ENCODE data around the gene SRSF2. TPM values are rescaled to one million over a fixed set of nuclear protein-coding genes. Genes with fewer than 3 reads are reported as not detected.
"Not testable (repeated sequence)": the region's sequence is repeated elsewhere in the genome, so short reads cannot be mapped to it uniquely, and the experiment has no call there.

SRSF2 gene
- total RNA-seq, 2 experiments from 2014 or later = 578 to 586 TPM

DNA sequence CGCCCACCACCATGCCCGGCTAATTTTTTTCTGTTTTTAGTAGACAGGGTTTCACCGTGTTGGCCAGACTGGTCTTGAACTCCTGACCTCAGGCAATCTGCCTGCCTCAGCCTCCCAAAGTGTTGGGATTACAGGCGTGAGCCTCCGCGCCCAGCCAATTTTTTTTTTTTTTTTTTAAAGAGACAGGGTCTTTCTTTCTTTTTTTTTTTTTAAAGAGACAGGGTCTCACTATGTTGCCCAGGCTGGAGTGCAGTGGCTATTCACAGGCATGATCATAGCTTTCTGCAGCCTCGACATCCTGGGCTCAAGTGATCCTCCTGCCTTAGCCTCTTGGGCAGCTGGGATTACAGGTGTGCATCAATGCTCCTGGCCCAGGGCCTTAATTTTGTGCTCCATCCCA, 24.8 kb downstream of the SRSF2 start:
- POLR2A ChIA-PET = interaction anchor here (0.9 kb wide), 1 partner anchor 154 kb away, joined by 3 read pairs; no protein-coding TSS in a partner anchor
- CTCF ChIA-PET = interaction anchor here (0.8 to 1.4 kb wide), 2 partner anchors 155 to 190 kb away, joined by 3 to 4 read pairs; no protein-coding TSS in a partner anchor

DNA sequence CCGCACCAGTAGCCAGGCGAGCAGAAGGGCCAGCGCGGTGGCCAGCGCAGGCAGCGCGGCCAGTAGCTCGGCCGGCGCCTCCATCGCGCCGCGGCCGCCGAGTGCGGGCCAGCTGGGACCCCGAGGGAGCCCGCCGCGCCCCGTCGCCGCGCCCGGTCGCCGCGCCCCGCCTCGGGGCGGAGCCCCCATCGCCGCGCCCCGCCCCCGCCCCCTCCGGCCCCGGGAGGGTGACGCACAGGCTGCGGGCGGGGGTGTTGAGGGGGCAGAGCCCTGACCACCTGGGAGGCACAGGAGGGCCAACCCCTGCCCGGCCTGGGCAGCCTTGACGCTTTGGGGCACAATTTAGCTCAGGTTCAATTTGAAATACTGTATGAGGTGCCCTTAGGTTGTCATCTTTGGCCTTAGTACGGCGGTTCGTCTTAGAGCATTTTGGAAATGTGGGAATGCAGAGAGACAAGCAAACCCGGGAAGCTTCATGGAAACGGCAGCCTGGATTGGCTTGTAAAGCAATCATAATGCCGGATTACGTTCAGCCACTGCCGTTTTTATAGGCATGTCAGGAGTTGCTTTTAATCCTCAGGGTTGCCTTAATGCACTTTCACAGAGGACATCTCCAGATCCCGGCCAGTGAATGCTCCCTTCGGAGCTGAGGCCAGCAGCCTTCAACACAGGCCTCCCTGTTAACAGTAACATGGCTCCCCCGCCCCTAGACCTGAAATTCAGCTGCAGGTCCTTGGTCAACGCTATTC, 26.1 kb downstream of the SRSF2 start, which contains the start of gene MXRA7:
TSS of gene MXRA7 (minus strand) at position 103 of the 749 bp plus-strand sequence. CDS start at position 84, 19 bp downstream.
- POLR2A ChIA-PET = no interaction called here
- CTCF ChIA-PET = interaction anchor here (0.7 to 1.4 kb wide), 5 partner anchors 20 to 153 kb away, joined by 3 to 4 read pairs (median 3); no protein-coding TSS in a partner anchor

DNA sequence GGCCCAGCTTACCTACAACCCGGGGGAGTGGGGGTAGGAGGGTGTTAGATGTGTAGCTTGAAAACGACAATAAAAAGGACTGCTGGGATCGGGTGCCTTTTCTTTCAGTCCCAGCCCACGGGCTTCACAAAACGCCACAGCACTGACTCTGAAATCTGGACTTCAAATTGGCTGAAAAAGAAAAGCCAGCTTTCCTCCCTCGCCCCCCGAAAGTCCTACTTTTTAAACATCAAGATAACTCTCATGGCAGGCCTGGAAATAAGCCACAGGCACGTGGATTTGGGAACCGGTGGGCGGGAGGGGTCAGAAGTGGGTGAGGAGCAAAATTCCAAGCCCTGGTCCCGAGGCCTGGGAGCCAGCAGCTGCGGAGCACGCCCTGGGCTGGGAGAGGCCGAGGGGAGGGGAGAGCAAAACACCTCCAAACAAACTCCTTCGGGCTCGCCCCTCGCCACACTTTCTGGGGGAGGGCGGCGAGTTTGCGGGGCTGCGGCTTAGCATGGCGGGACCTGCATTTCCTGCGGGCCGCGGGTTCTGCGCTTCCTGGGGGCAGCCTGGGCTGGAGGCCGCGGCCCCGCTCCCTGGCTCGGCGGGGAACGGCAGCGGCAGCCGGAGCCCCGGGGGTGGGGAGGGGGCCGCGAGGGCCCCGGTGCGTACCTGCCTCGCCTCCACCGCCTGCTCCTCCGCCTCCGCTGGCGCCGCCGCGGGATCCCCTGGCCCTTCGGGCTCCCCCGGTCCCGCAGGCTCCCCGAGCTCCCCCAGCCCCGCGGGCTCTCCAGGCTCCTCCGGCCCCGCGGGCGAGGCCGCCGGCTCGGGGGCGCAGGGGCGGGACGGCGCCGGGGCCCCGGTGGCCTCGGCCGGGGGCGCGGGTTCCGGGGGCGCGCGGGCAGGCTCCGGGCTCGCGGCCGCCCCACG, 26.9 kb downstream of the SRSF2 start:
- POLR2A ChIA-PET = not testable (repeated sequence)
- CTCF ChIA-PET = interaction anchor here (1.0 to 1.2 kb wide), 3 partner anchors 19 to 187 kb away, joined by 3 read pairs; no protein-coding TSS in a partner anchor

DNA sequence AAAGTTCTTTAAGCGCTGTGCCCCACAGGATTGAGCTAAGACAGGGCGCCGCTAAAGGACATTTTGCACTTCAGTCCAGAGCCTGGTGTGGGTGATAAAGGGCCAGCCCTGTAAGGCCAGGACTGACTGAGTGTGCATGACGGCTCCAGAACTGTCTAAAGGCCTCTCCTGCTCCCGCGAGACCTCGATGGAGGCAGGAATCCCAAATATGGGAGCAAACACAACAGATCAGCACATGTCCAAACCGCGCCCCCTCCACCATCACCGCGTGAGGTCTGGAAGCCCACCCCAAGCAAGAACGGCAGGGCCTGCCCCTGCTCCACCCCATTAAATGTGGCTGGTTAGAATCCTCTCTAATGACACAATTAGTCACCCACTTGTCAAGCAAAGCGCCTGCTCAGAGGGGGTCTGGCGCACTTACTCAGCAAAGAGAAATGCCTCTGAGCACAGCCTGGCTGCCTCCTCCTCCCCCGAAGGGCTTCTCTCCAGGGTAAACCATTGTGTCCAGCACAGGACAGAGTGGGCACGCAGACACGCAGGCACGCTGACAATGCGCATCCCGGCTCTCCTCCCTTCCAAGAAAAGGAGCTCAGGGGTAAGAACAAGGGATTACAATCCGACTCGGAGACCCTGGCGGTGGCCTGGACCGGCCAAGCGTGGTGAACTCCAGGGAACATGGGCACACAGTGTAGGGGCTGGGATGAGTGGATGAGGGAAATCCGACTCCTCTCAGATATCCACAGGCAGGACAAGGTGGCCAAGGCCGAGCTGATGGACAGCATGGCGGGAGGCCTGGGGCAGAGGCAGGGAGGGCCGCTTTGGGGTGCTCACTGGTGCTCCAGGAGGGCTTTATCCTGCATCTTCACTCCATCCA, 27.8 kb downstream of the SRSF2 start:
- ChIA-PET CTCF (interaction anchor here (1.0 to 1.5 kb wide), 4 partner anchors 28 to 186 kb away, joined by 3 to 5 read pairs (median 3); no protein-coding TSS in a partner anchor), POLR2A (interaction anchor here (0.5 kb wide), 1 partner anchor 181 kb away, joined by 3 read pairs; no protein-coding TSS in a partner anchor)

DNA sequence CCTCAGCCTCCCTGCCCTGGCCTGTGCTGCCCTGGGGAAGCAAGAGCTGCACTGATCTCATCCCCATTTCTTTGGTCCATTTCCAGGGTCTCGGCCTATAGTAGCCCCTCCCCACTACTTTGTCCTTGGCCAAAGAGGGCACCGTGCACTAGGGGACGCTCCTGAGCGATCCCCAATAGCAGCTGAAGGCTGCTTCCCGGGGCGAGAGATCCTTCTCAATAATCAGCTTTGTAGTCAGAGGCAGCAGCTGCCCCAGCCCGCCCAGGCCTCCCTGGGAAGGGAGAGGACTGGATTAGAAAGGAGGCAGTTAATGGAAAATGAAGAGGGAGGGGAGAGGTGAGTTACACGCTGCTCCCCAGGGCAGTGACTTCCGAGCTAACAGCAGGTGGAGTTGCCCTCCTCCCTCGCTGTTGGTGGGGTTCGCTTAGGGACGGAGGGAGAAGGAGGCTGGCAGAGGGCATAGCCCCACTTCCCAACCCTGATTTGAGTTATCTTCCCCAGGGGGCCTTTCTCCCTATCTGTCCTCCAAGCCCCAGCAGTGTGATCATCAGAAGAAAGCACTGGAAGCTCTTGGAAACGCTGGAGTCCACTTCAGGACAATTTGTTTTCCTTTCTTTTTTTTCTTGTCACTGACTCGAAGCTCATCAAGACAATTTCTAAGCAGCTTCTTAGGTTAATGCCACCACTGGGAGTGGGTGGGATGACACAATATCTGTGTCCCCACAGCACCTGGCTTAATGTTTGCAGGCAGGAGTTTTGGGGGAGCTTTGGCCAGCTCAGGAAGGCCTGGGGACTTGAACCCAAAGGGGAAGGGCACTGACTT, 28.9 kb downstream of the SRSF2 start:
- POLR2A ChIA-PET = interaction anchor here (0.6 kb wide), 1 partner anchor 44 kb away, joined by 3 read pairs; no protein-coding TSS in a partner anchor

DNA sequence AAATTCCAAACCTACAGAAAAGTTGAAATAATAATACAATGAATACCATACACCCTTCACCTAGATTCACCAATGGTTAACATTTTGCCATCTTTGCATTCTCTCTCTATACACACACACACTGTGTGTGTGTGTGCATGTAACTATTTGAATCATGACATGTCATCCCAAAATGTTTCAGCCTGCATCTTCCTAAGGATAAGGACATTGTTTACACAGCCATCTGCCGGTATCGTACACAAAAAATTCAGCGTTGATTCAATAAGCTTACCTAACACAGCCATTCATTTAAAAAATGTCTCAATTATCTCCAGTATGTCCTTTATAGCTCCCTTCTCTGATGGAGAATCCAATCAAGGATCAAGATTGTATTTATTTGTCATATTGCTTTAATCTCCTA, 30.3 kb downstream of the SRSF2 start:
- ChIA-PET POLR2A (no interaction called here), CTCF (interaction anchor here (0.7 kb wide), 1 partner anchor 886 kb away, joined by 4 read pairs; no protein-coding TSS in a partner anchor)

More for the DNA sequence above, 28.9 kb downstream of the SRSF2 start:
- CTCF ChIA-PET = interaction anchor here (1.0 to 1.5 kb wide), 3 partner anchors 27 to 84 kb away, joined by 3 to 5 read pairs (median 3); no protein-coding TSS in a partner anchor

DNA sequence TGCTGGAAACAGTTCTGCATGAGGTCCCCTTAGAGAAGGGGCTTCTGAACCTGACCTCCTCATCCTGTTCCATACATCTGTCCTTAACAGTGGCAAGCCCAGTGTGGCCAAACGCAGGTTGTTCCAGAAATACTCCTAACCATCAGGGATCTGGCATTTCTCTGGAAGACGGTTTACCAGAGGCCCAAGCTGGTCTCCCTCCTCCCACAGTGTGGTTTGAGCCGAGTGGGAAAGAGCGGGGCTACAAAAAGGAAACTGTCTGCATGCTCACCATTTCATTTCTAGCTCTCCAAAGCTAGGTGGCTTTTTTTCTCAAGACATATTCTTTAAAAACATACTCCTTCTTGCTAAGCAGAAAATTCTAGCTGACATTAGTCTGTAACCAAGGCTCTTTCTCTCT, 32.3 kb downstream of the SRSF2 start:
- ChIA-PET POLR2A (interaction anchor here (0.5 kb wide), 1 partner anchor 42 kb away, joined by 5 read pairs; no protein-coding TSS in a partner anchor), CTCF (interaction anchor here (1.0 kb wide), 1 partner anchor 23 kb away, joined by 3 read pairs; no protein-coding TSS in a partner anchor)

DNA sequence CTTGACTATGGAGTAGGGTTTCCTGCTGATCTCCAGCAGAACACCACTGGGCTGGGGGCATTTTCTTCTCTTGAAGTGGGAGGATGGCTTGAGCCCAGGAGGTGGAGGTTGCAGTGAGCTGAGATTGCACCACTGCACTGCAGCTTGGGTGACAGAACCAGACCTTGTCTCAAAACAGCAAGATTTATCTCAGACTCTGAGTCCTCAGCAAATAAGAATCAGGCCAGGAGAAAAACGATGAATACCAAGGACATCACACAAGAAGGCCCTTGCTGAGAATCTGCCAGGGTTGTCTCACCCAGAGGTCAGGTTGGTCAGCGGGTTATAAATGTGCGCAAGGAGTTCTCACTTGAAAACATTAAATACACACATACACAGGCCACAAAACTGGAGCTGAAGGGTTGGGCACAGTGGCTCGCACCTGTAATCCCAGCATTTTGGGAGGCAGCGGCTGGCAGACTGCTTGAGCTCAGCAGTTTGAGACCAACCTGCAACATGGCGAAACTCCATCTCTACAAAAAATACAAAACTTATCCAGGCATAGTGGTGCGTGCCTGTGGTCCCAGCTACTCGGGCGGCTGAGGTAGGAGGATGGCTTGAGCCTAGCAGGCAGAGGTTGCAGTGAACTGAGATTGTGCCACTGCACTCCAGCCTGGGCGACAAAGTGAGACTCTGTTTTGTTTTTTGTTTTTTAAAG, 34.0 kb downstream of the SRSF2 start:
- ChIA-PET POLR2A (no interaction called here), CTCF (no interaction called here)

DNA sequence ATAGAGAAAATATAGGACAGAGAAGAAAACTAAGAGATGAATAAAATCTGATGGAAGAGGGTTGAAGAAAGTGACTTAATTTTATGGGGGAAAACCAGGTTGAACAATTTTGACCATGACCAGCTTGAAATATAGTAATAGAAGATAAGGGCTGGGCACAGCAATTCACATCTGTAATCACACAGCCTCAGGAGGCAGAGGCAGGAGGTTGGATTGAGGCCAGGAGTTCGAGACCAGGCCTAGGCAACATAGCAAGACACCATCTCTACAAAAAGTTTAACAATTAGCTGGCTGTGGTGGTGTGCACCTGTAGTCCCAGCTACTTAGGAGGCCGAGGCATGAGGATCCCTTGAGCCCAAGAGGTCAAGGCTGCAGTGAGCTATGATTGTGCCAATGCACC, 35.1 kb downstream of the SRSF2 start:
- ChIA-PET POLR2A (no interaction called here), CTCF (interaction anchor here (0.6 to 1.0 kb wide), 3 partner anchors 12 to 20 kb away, joined by 3 to 4 read pairs (median 3); no protein-coding TSS in a partner anchor)

DNA sequence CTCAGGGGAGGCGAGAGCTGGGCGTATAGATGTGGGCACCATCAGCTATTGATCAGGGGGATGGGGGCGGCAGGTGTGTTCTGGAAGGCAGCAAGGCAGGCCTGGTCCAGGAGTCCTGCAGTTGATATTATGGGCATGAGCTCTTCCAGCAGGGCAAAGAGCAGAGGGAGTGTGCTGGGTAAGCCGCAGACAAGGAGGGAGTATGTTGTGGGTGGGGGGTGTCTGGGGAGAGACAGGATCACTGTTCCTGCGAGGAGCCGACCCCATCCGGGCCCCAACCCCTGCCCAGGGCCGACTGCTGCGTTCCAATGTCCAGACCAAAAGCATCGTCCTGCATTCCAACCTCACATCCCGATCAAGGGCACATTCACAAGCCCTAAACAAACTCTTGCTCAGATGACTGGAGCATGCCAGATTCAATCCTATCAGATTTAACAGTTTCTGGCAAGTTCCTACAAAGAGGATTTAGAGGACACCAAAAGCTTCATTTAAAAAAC, 35.6 kb downstream of the SRSF2 start:
- POLR2A ChIA-PET = no interaction called here

DNA sequence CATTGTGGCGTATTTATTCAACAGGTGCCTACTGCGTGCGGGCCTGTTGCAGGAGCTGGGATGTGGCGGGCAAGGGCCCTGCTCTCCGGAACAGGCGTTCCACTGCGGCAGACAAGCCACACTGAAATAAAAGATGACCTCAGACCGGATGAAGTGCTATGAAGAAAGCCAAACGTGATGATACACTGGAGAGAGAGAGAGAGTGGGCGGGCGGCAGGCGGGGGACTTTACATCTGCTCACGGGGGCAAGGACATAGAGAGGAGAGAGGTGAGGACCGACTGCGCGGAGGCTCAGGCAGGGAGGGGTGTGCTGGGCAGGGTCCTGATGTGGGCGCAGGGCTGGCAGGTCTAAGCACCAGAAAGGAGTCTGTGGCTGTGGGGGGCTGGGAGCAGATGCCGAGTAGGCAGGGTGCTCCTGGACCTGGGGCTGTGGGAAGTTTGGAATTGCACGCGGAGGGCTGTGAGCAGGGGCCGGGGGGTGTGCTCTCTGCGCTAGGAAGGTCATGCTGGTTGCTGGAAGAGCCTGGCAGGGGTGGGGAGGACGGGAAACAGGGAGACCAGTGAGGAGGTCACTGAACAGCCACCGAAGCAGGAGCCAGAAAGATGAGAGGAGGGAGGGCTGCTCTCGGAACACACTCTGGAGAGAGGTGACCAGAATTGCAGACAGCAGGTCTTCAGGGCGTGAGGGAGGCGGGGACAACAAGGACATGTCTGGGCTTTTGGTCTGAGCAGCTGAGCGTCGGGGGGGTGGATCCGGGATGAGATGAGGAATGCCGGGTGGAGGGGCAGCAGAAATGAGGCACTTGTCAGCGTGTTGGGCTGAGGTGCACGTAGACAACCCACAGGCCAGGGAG, 36.3 kb downstream of the SRSF2 start:
- ChIA-PET CTCF (interaction anchor here (1.0 kb wide), 1 partner anchor 14 kb away, joined by 3 read pairs; no protein-coding TSS in a partner anchor), POLR2A (no interaction called here)

More for the DNA sequence above, 35.6 kb downstream of the SRSF2 start:
- CTCF ChIA-PET = interaction anchor here (0.6 to 1.0 kb wide), 3 partner anchors 11 to 20 kb away, joined by 3 to 4 read pairs (median 3); no protein-coding TSS in a partner anchor

DNA sequence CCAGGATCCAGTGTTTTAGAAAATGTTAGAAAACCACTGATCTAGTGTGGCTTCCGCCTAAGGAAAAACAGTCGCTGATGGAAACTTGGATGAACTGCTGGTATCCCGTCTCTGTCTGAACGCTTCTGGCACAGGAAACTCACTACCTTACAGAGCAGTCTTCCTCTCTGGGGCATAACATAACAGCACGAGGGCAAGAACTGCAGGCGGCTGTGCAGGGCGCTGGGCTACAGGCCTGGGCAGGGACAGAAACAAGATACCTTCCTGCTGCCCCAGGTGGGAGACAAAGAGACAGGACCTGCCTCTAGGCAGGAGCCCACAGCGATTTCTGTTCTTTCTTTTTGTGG, 36.9 kb downstream of the SRSF2 start:
- ChIA-PET CTCF (no interaction called here), POLR2A (no interaction called here)

DNA sequence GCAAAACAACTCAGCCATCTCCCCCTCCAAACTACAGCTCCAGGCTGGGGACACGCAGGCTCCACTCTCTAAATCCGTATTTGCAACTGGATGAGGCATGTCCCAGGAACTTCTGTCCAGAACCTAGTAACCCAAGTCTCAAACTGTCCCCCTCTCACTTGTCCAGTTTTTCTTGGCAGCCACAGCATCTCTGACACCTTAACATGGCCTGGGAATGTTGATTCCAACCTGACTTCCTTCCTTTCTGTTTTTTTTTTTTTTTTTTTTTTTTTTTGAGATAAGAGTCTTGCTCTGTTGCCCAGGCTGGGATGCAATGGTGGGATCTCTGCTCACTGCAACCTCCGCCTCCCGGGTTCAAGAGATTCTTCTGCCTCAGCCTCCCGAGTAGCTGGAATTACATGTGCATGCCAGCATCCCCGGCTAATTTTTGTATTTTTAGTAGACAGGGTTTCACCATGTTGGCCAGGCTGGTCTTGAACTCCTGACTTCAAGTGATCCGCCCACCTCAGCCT, 38.6 kb downstream of the SRSF2 start:
- CTCF ChIA-PET = interaction anchor here (0.6 to 1.6 kb wide), 2 partner anchors 8 to 24 kb away, joined by 3 read pairs; no protein-coding TSS in a partner anchor
- POLR2A ChIA-PET = not testable (repeated sequence)

DNA sequence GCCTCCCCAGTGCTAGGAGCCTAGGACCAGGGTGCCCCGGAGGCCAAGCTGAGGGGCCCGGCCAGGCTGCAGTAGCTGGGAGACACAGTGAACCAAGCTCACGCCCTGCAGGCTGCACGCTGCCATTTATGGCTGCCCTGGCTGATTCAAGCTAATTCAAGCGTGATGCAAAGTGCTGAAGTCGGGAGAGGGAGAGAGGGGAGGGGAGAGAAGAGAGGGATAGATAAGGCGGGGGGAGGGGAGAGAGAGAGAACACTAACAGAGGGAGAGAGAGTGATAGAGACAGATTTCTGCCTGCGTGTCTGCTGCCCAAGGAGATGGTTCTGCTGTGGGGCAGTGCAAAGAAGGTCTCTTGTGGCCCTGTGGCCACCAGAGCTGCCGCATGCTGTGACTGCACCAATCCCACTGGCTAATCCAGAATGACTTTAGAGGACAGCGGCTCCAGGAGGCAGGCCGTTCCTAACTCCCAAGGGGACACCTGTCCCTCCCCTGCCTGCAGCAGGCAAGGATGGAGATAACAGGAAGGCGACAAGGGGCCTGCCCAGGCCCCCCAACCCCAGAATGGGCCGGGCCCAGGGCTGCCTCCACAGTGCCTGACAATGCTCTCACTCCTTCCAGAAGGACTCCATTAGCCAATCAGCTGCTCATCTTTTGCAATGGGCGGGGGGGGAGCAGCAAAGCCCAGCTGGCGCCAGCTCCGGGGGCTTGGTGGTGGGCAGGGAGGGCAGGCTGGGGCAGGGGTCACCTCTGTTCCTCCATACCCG, 39.2 kb downstream of the SRSF2 start:
- ChIA-PET CTCF (interaction anchor here (1.6 kb wide), 1 partner anchor 25 kb away, joined by 3 read pairs; no protein-coding TSS in a partner anchor), POLR2A (interaction anchor here (0.6 kb wide), 1 partner anchor 141 kb away, joined by 4 read pairs; no protein-coding TSS in a partner anchor)

Data from activated CD8-positive, alpha-beta memory T cell treated with anti-CD3 and anti-CD28 coated beads for 36 hours (primary cell).